Heart right ventricle (tissue), 16 donors: ENCODE measurements around the gene MAPRE2. TPM values are rescaled to one million over a fixed set of nuclear protein-coding genes. Genes with fewer than 3 reads are reported as not detected.
"Not testable (repeated sequence)": the region's sequence is repeated elsewhere in the genome, so short reads cannot be mapped to it uniquely, and the experiment has no call there.

Source experiments
- ATAC-seq, 8 donors: fragments of 200-7000 bp; cut with Tn5 transposase; one replicate each; pipeline ENCODE4 v1.9.1; 2020; ENCODE audit warnings: mild to moderate bottlenecking in 8 of 8, moderate library complexity in 8 of 8, moderate number of reproducible peaks in 1 of 8
- DNase-seq, 2 donors: peaks; one replicate each; pipeline ENCODE4 v3.0.0-alpha.2; 2020
- H3K27ac ChIP-seq, 10 donors: fragments of 200-600 bp; sonication (generic) in 2 of 10; one replicate each; pipeline versions ENCODE4 v1.5.0 to v1.8.0; 2020 to 2022; ENCODE audit warnings: mild to moderate bottlenecking in 3 of 10
- H3K27me3 ChIP-seq, 7 donors: fragments of 200-600 bp; one replicate each; pipeline ENCODE4 v1.8.0; 2021 to 2022; ENCODE audit warnings: mild to moderate bottlenecking in 2 of 7
- H3K36me3 ChIP-seq, 9 donors: fragments of 200-600 bp; sonication (generic) in 1 of 9; one replicate each; pipeline versions ENCODE4 v1.5.0 to v1.8.0; 2020 to 2022; ENCODE audit warnings: mild to moderate bottlenecking in 2 of 9
- H3K4me1 ChIP-seq, 9 donors: fragments of 200-600 bp; sonication (generic) in 1 of 9; one replicate each; pipeline versions ENCODE4 v1.5.0 to v1.8.0; 2020 to 2022; ENCODE audit warnings: mild to moderate bottlenecking in 4 of 9
- H3K4me3 ChIP-seq, 10 donors: fragments of 200-600 bp; sonication (generic) in 2 of 10; one replicate each; pipeline versions ENCODE4 v1.5.0 to v1.8.0; 2020 to 2022; ENCODE audit warnings: mild to moderate bottlenecking in 7 of 10, moderate library complexity in 2 of 10
- H3K9me3 ChIP-seq, 11 donors: fragments of 200-600 bp in 10 of 11; sonication (generic) in 2 of 11; one replicate each; pipeline versions ENCODE4 v1.5.0 to v1.8.0; 2013 to 2022; ENCODE audit warnings: mild to moderate bottlenecking in 2 of 11, control low read depth in 1 of 11, moderate library complexity in 1 of 11
- WGBS, 2 donors: extraction: QIAGEN DNeasy Blood & Tissue Kit; methylation state at CpG; one replicate each; pipeline ENCODE4 v1.1.7; 2013; ENCODE audit warnings: inconsistent platforms in 1 of 2; 5-methylcytosine and 5-hydroxymethylcytosine counted together
- intact Hi-C, 10 donors: fragments of 100-400 bp; cut with DNase I; formaldehyde crosslinking; loops; one replicate each; pipeline versions ENCODE4 v1.11.1 to v1.14.2; 2022
- polyA plus RNA-seq, 2 donors: library from polyadenylated mRNA; stranded (reverse); fragments of 200-250 nt; gene quantifications; one replicate each; pipeline ENCODE4 v1.2.3, GENCODE V29; 2013
- total RNA-seq, 10 donors: library from RNA; stranded (reverse); fragmentation: NEBNext Ultra II Directional in 3 of 10; extraction: Animal tissue kit (Norgen Biotek cat#: 25700) in 3 of 10; gene quantifications; one replicate each; pipeline versions ENCODE4 v1.2.1 to v1.2.4, GENCODE V29; 2021 to 2023
- TF ChIP-seq, protein P1 (sequence below), 9 donors: fragments of 200-600 bp; sonication (generic) in 2 of 9; IDR thresholded peaks; one replicate each; pipeline versions ENCODE4 v1.5.0 to v1.8.0; 2021 to 2022; ENCODE audit warnings: antibody characterized with exemption in 9 of 9, mild to moderate bottlenecking in 5 of 9, moderate library complexity in 1 of 9
- donor health status: Arrhythmogenic right ventricular cardiomyopathy.
- donor health status: ischemic (EF 13 %, LVEDD 7.1; RV severe dilation, severe dysfunction).
- donor health status: healthy with polysubstance abuse.
- donor health status: DM: no; HTN: yes; CAD: no.
- donor health status: DM: no; HTN: no; CAD: no.
- donor health status: ischemic (EF 25% LVEDD 6.9; RV normal size, moderate dysfunction).
- donor health status: ischemic (EF 25% LVEDD 5.7; RV mildly dilated, moderate dysfunction).
- donor health status: healthy.
- donor health status: DM: yes; HTN: yes; CAD: no.
- donor health status: Ischemic cardiomyopathy.
- donor health status: ischemic (EF 35%, LVEDD 5.7; RV mildly dilated, moderate dysfunction).
- donor health status: nonischemic (EF 11% LVEDD 7.7; RV severe dilation, severe dysfunction).
- donor health status: DM: yes; HTN: yes; CAD: no.
- donor health status: PGD.
- donor health status: ischemic (EF 29% LVEDD 5.4; RV normal size, mild dysfunction).
- donor health status: nonischemic (EF 23%, LVEDD 6.1; RV moderate dilation, normal function).

The MAPRE2 gene
- total and polyA plus RNA-seq, 12 donors, result 31.7 to 211 (median 130) TPM

- Histone ChIP-seq H3K4me3 (no peak overlapping the region), H3K27ac (peak overlapping the region in 9 of 10 donors; percentile 37 to 74 (median 46)), H3K27me3 (no peaks in the 10 kb centered on the region), H3K4me1 (peaks cover 3 to 22% (median 15%) of the 10 kb centered on the region in 9 donors), H3K36me3 (no peaks in the 10 kb centered on the region), H3K9me3 (no peaks in the 10 kb centered on the region)
- TF ChIP-seq, protein P1, sequence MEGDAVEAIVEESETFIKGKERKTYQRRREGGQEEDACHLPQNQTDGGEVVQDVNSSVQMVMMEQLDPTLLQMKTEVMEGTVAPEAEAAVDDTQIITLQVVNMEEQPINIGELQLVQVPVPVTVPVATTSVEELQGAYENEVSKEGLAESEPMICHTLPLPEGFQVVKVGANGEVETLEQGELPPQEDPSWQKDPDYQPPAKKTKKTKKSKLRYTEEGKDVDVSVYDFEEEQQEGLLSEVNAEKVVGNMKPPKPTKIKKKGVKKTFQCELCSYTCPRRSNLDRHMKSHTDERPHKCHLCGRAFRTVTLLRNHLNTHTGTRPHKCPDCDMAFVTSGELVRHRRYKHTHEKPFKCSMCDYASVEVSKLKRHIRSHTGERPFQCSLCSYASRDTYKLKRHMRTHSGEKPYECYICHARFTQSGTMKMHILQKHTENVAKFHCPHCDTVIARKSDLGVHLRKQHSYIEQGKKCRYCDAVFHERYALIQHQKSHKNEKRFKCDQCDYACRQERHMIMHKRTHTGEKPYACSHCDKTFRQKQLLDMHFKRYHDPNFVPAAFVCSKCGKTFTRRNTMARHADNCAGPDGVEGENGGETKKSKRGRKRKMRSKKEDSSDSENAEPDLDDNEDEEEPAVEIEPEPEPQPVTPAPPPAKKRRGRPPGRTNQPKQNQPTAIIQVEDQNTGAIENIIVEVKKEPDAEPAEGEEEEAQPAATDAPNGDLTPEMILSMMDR (IDR thresholded peaks at IDR 0.05), result no peak
- peak; percentile 75 to 94 (median 90) for ATAC-seq
- intact Hi-C loops, result no loop called here
- peak in 1 of 2 donors; percentile 37 for DNase-seq
- 28 to 45% methylated on average over 6 of the region's 6 CpGs for WGBS, 2 donors
Measured at GRCh38 chr18:35164133-35164532, 122.9 kb downstream of the MAPRE2 start.

DNA sequence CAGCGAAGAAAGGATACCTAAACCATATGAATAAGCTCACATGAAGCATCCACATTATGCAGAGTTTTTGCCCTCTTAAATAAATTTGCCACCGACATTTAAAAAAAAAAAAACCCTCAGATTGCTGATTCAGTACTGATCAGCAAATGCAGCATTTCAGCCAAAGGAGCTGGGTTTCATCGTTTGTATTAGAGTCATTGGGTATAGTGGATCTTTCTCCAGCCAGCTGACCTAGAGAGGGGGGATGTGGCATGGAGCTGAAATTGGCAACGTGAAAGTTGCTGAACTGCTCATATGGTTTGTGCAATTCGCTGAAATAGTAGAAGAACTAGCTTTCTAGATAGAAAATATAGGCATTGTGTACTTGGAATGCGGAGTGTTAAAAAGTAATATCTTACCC, 126.1 kb downstream of the MAPRE2 start:
- WGBS, 2 donors, result 85 to 89% methylated on average over 6 of the region's 6 CpGs
- no peak overlapping the region for H3K27ac ChIP-seq
- TF ChIP-seq, protein P1 (IDR thresholded peaks at IDR 0.05), result no peak

DNA sequence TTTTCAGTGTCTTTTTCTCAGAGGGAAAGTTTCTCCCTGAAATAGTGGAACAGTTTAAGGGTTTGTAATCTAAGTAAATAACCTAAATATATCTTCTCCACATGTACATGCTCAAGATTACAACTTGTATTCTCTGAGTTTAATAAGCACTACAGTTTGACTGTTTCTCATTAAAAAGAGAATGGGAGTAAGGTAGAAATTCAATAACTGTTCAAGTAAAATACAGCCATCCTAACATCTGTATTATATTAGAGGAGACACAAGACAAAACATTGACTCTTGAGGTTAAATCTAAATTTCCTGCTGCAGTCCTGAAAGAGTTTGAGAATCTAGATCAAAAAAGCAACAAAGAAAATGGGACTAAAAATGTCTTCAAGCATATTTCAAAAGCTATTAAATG, 126.6 kb downstream of the MAPRE2 start:
- peaks cover 3 to 29% (median 14%) of the 10 kb centered on the region in 9 donors for H3K4me1 ChIP-seq
- peaks cover 0 to 5% (median 0%) of the 10 kb centered on the region in 11 donors for H3K9me3 ChIP-seq
- DNase-seq (no peak), ATAC-seq (no peak)
- no peaks in the 10 kb centered on the region for H3K36me3 ChIP-seq
- H3K27ac ChIP-seq, result no peak overlapping the region
- intact Hi-C loops, result no loop called here
- H3K27me3 ChIP-seq, result no peaks in the 10 kb centered on the region
- H3K4me3 ChIP-seq, result no peak overlapping the region
- TF ChIP-seq, protein P1 (IDR thresholded peaks at IDR 0.05), result no peak

More for the DNA sequence above, 126.1 kb downstream of the MAPRE2 start:
- Histone ChIP-seq H3K4me3 (no peak overlapping the region), H3K4me1 (peaks cover 3 to 24% (median 15%) of the 10 kb centered on the region in 9 donors), H3K27me3 (no peaks in the 10 kb centered on the region), H3K36me3 (no peaks in the 10 kb centered on the region), H3K9me3 (peaks cover 0 to 5% (median 0%) of the 10 kb centered on the region in 11 donors)
- DNase-seq (no peak), ATAC-seq (no peak)
- intact Hi-C loops, result no loop called here

DNA sequence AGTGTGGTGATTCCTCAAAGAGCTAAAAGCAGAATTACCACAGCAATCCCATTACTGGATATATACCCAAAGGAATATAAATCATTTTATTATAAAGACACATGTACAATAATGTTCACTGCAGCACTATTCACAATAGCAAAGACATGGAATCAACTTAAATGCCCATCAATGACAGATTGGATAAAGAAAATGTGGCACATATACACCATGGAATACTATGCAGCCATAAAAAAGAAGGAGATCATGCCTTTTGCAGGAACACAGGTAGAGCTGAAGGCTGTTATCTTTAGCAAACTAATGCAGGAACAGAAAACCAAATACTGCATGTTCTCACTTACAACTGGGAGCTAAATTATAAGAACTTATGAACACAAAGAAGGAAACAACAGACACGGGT, 129.1 kb downstream of the MAPRE2 start:
- H3K36me3 ChIP-seq, DNase-seq, H3K27ac ChIP-seq, H3K27me3 ChIP-seq, intact Hi-C loops, H3K4me3 ChIP-seq, ATAC-seq, H3K9me3 ChIP-seq: not testable (repeated sequence)
- WGBS, 2 donors, result 87 to 93% methylated on average over 1 of the region's 1 CpG
- peaks cover 0 to 23% (median 0%) of the 10 kb centered on the region in 9 donors for H3K4me1 ChIP-seq

DNA sequence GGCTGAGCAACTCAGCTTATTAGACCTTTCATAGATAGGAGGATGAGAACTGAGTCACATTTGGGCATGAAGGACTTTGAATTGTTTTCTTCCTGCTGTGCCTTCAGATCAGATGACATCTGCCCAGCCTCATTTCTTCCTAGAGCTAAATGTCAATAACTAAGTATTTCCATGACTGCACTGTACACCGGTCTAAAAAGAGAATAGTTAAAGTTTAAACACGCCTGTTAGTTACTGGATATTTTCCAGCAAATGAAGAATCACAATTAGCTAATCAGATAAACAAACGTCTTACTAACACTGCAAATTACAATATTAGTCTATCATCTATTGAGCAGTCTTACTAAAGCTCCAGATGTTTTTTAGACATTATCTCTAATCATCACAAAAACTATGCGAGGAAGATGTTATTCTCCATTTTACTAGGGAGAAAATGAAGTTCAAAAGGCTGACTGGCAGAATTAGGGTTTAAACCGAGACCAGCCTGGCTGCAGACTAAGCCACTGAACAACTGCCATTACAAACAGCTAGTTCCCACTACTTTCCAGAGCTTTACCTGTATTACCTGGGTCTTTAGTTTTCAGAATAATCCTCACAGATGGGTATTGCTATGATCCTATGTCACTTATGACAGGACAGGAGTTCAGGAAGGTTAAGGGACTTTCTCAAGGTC, 130.2 kb downstream of the MAPRE2 start:
- no peaks in the 10 kb centered on the region for H3K27me3 ChIP-seq
- no peak overlapping the region for H3K4me3 ChIP-seq
- DNase-seq (no peak), ATAC-seq (peak in 1 of 8 donors; percentile 22)
- no peaks in the 10 kb centered on the region for H3K36me3 ChIP-seq
- H3K4me1 ChIP-seq, result peaks cover 0 to 23% (median 0%) of the 10 kb centered on the region in 9 donors
- H3K27ac ChIP-seq, result no peak overlapping the region
- TF ChIP-seq, protein P1 (IDR thresholded peaks at IDR 0.05), result no peak
- intact Hi-C loops, result no loop called here
- peaks cover 0 to 6% (median 0%) of the 10 kb centered on the region in 11 donors for H3K9me3 ChIP-seq
- 42 to 59% methylated on average over 5 of the region's 5 CpGs for WGBS, 2 donors
